SU-DHL-6 (cell line): ENCODE results near the gene PTPRE.

Experiments used
- H2AFZ ChIP-seq: fragments of 200-600 bp; sonication (generic); 2 replicates; pipeline ENCODE4 v1.6.1; 2014; ENCODE audit warnings: low read depth, mild to moderate bottlenecking, moderate library complexity, mixed read lengths, antibody characterized with exemption, low read length; ENCODE audit not compliant: severe bottlenecking
- H3F3A ChIP-seq: fragments of 200-600 bp; shearing (Covaris generic); 2 replicates; pipeline ENCODE4 v1.6.0; 2016; ENCODE audit warnings: antibody characterized with exemption, mild to moderate bottlenecking; ENCODE audit not compliant: insufficient read depth
- H3K27ac ChIP-seq: fragments of 200-600 bp; sonication (generic); 2 replicates; pipeline ENCODE4 v1.5.1; 2016; ENCODE audit warnings: low read depth, mild to moderate bottlenecking, low read length, moderate library complexity, mixed read lengths
- H3K27me3 ChIP-seq: fragments of 200-600 bp; sonication (generic), shearing (Covaris generic); 2 replicates; pipeline ENCODE4 v1.6.0; 2014; ENCODE audit warnings: mild to moderate bottlenecking, low read length
- H3K36me3 ChIP-seq: fragments of 200-600 bp; sonication (generic); 2 replicates; pipeline ENCODE4 v1.6.1; 2014; ENCODE audit warnings: mild to moderate bottlenecking, low read length, mixed read lengths
- H3K4me2 ChIP-seq: fragments of 300-600, 200-600 bp; shearing (Covaris generic), sonication (generic); 2 replicates; pipeline ENCODE4 v1.6.0; 2014; ENCODE audit warnings: low read length, low read depth, mild to moderate bottlenecking; ENCODE audit not compliant: poor library complexity, severe bottlenecking
- H3K4me3 ChIP-seq: fragments of 200-600 bp; sonication (generic); 2 replicates; pipeline ENCODE4 v1.5.1; 2014; ENCODE audit warnings: antibody characterized with exemption, low read length, mild to moderate bottlenecking, mixed read lengths; ENCODE audit not compliant: insufficient read depth, poor library complexity, severe bottlenecking
- H3K79me2 ChIP-seq: fragments of 200-600 bp; sonication (generic); 2 replicates; pipeline ENCODE4 v1.6.1; 2014; ENCODE audit warnings: mild to moderate bottlenecking, low read length, moderate library complexity; ENCODE audit not compliant: insufficient read depth
- H3K9ac ChIP-seq: fragments of 200-600 bp; sonication (generic); 2 replicates; pipeline ENCODE4 v1.7.0; 2014; ENCODE audit warnings: mild to moderate bottlenecking, low read length
- H3K9me2 ChIP-seq: fragments of 200-600 bp; sonication (generic); replicated peaks from 2 replicates; pipeline ENCODE4 v1.6.1; 2014; ENCODE audit warnings: low read length; ENCODE audit not compliant: insufficient read depth
- H3K9me3 ChIP-seq: fragments of 200-600 bp; sonication (generic); 2 replicates; pipeline ENCODE4 v1.6.1; 2014; ENCODE audit warnings: low read length, mixed read lengths; ENCODE audit not compliant: insufficient read depth
- H4K20me1 ChIP-seq: fragments of 200-600 bp; sonication (generic); 2 replicates; pipeline ENCODE4 v1.6.1; 2014; ENCODE audit warnings: low read depth, mild to moderate bottlenecking, antibody characterized with exemption, low read length, moderate library complexity, mixed read lengths
- EZH2phosphoT487 ChIP-seq: fragments of 200-600 bp; sonication (generic), shearing (Covaris generic); conservative IDR thresholded peaks from 2 replicates; pipeline ENCODE4 v1.6.1; 2018; ENCODE audit warnings: mild to moderate bottlenecking, antibody characterized with exemption, low read length, moderate library complexity, mixed read lengths
- TF ChIP-seq, protein P1 (sequence below): fragments of 200-600 bp; sonication (generic); IDR thresholded peaks from one replicate; pipeline ENCODE4 v1.5.1; 2017; ENCODE audit warnings: antibody characterized with exemption, mild to moderate bottlenecking, low read length, moderate library complexity; ENCODE audit not compliant: insufficient read depth, poor library complexity, severe bottlenecking

The PTPRE gene

GRCh38 chr10:128083191-128083895 lies 176.4 kb downstream of the PTPRE start:
- TF ChIP-seq, protein P1, sequence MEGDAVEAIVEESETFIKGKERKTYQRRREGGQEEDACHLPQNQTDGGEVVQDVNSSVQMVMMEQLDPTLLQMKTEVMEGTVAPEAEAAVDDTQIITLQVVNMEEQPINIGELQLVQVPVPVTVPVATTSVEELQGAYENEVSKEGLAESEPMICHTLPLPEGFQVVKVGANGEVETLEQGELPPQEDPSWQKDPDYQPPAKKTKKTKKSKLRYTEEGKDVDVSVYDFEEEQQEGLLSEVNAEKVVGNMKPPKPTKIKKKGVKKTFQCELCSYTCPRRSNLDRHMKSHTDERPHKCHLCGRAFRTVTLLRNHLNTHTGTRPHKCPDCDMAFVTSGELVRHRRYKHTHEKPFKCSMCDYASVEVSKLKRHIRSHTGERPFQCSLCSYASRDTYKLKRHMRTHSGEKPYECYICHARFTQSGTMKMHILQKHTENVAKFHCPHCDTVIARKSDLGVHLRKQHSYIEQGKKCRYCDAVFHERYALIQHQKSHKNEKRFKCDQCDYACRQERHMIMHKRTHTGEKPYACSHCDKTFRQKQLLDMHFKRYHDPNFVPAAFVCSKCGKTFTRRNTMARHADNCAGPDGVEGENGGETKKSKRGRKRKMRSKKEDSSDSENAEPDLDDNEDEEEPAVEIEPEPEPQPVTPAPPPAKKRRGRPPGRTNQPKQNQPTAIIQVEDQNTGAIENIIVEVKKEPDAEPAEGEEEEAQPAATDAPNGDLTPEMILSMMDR: no peak
- no peak for TF ChIP-seq EZH2phosphoT487

DNA sequence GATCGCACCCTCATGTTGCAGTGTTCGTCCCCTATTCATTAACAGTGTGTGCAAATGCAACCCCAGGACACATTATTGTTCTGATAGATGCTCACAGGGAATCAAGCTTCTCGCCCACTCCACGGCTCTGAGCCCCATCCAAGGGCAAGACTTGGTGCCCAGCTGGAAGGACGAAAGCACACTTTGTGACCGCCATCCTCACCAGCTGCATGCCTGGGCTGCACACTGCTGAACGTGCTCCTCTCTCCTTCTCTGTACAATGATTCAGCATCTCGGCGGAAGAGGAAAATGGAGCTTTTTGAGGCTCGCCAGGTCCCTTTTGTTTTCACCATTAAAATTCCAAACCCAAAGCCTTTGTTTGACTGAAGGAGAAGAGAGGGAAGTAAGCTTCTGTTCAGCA lies 177.5 kb downstream of the PTPRE start:
- Histone ChIP-seq H3K27ac (no peak overlapping the region), H3K4me2 (no peak overlapping the region), H3F3A (no peaks in the 10 kb centered on the region), H3K9me2 (no peaks in the 10 kb centered on the region), H3K9me3 (no peaks in the 10 kb centered on the region), H3K9ac (no peak overlapping the region), H3K36me3 (no peaks in the 10 kb centered on the region), H4K20me1 (no peaks in the 10 kb centered on the region), H3K4me3 (no peak overlapping the region), H3K27me3 (no peaks in the 10 kb centered on the region), H2AFZ (no peak overlapping the region), H3K79me2 (no peaks in the 10 kb centered on the region)
- TF ChIP-seq EZH2phosphoT487: no peak
- TF ChIP-seq, protein P1: no peak

More at GRCh38 chr10:128083191-128083895, 176.4 kb downstream of the PTPRE start:
- Histone ChIP-seq H3K27ac (no peak overlapping the region), H3K4me3 (no peak overlapping the region), H3K4me2 (no peak overlapping the region), H3K9me3 (no peaks in the 10 kb centered on the region), H3K27me3 (no peaks in the 10 kb centered on the region), H3K79me2 (no peaks in the 10 kb centered on the region), H3K9ac (no peak overlapping the region), H3K36me3 (no peaks in the 10 kb centered on the region), H2AFZ (no peak overlapping the region), H3F3A (no peaks in the 10 kb centered on the region), H4K20me1 (no peaks in the 10 kb centered on the region), H3K9me2 (no peaks in the 10 kb centered on the region)

- H3K79me2 ChIP-seq: no peaks in the 10 kb centered on the region
- TF ChIP-seq EZH2phosphoT487: no peak
- TF ChIP-seq, protein P1: no peak
- H3K27ac ChIP-seq: no peak overlapping the region
- H3K27me3 ChIP-seq: no peaks in the 10 kb centered on the region
- no peak overlapping the region for H2AFZ ChIP-seq
- H3K4me3 ChIP-seq: no peak overlapping the region
- H3K9ac ChIP-seq: no peak overlapping the region
- H4K20me1 ChIP-seq: no peaks in the 10 kb centered on the region
- H3K36me3 ChIP-seq: no peaks in the 10 kb centered on the region
- no peaks in the 10 kb centered on the region for H3K9me3 ChIP-seq
- no peak overlapping the region for H3K4me2 ChIP-seq
- no peaks in the 10 kb centered on the region for H3K9me2 ChIP-seq
- no peaks in the 10 kb centered on the region for H3F3A ChIP-seq
Observed at GRCh38 chr10:128084991-128085390, 178.1 kb downstream of the PTPRE start.
